ENCODE results near the gene HSPBAP1.

GRCh38 chr3:122776675-122777468 lies 16.8 kb downstream of the HSPBAP1 start:
- no peak for TF ChIP-seq CTCF (IDR thresholded peaks at IDR 0.05)
- TF ChIP-seq POLR2A (IDR thresholded peaks at IDR 0.05), result no peak
